Mammary epithelial cell (primary cell): ENCODE measurements around the gene LRPAP1.
"Not testable (repeated sequence)": the region's sequence is repeated elsewhere in the genome, so short reads cannot be mapped to it uniquely, and the experiment has no call there.

Experiments used
- EZH2 ChIP-seq: IDR thresholded peaks from 2 replicates; pipeline ENCODE4 v1.6.1; 2012; ENCODE audit warnings: low read length, inconsistent platforms, borderline replicate concordance
- TF ChIP-seq, protein P1 (sequence below), 2 donors: IDR thresholded peaks in 1 of 2; conservative IDR thresholded peaks in 1 of 2; 2 replicates each; pipeline ENCODE4 v1.5.1; 2011 to 2012; ENCODE audit warnings: inconsistent platforms in 2 of 2, low read length in 2 of 2, mild to moderate bottlenecking in 2 of 2, control low read depth in 1 of 2, low read depth in 1 of 2; ENCODE audit not compliant: insufficient read depth in 1 of 2; ENCODE audit errors: extremely low read depth in 1 of 2

DNA sequence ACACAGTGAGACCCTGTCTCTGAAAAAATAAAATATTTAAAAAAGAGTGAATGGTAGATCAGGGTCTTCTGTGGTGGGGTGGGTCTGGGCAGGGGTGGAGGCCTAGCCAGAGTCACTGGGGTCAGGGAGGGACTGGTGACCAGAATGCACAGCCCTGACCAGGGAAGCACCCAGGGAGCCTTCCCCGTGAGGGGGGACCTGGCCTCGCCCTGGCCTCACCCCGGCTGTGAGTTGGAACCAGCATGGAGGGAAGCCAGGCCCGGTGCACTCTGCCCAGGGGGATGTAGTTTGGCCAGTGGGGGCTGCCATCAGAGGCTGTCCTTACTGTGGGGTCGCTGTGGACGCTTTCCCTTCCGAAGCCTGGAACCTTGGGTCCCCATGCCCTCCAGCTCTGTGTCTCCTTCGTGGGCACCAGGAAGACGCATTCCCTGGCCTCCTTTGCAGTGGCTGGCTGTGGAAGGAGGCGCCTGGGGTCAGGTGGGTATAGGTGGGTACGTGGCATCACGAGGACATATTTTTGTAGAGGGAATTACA lies 18.6 kb upstream of the LRPAP1 start:
- TF ChIP-seq, protein P1, sequence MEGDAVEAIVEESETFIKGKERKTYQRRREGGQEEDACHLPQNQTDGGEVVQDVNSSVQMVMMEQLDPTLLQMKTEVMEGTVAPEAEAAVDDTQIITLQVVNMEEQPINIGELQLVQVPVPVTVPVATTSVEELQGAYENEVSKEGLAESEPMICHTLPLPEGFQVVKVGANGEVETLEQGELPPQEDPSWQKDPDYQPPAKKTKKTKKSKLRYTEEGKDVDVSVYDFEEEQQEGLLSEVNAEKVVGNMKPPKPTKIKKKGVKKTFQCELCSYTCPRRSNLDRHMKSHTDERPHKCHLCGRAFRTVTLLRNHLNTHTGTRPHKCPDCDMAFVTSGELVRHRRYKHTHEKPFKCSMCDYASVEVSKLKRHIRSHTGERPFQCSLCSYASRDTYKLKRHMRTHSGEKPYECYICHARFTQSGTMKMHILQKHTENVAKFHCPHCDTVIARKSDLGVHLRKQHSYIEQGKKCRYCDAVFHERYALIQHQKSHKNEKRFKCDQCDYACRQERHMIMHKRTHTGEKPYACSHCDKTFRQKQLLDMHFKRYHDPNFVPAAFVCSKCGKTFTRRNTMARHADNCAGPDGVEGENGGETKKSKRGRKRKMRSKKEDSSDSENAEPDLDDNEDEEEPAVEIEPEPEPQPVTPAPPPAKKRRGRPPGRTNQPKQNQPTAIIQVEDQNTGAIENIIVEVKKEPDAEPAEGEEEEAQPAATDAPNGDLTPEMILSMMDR (conservative IDR thresholded peaks at IDR 0.05 in 1 of 2, IDR thresholded peaks at IDR 0.05 in 1 of 2; ENCODE audit: extremely low read depth in 1 of 2, insufficient read depth in 1 of 2, low read depth in 1 of 2, low read length in 2 of 2) = not testable (repeated sequence)
- TF ChIP-seq EZH2 = not testable (repeated sequence)
